Right renal cortex interstitium (tissue), 3 donors: ENCODE data around the gene TINCR. TPM values are rescaled to one million over a fixed set of nuclear protein-coding genes. Genes with fewer than 3 reads are reported as not detected.
"Not testable (repeated sequence)": the region's sequence is repeated elsewhere in the genome, so short reads cannot be mapped to it uniquely, and the experiment has no call there.

ENCODE experiments used
- DNase-seq, 3 donors: peaks; one replicate each; pipeline ENCODE4 v3.0.0-alpha.2; 2013; ENCODE audit warnings: low read depth in 3 of 3, low spot score in 2 of 3
- polyA plus RNA-seq, 3 donors: library from polyadenylated mRNA; unstranded; fragments of 120-200 nt; gene quantifications; one replicate each; pipeline ENCODE4 v1.2.1, GENCODE V29; 2013; ENCODE audit not compliant: insufficient read length in 3 of 3

The TINCR gene
- under 1 TPM; 0.10 to 0.82 (median 0.38) TPM for polyA plus RNA-seq

- no peak for DNase-seq
Observed at GRCh38 chr19:5567360-5567969, at the start of gene TINCR. TSS of gene TINCR (minus strand) at chr19:5567953.

DNA sequence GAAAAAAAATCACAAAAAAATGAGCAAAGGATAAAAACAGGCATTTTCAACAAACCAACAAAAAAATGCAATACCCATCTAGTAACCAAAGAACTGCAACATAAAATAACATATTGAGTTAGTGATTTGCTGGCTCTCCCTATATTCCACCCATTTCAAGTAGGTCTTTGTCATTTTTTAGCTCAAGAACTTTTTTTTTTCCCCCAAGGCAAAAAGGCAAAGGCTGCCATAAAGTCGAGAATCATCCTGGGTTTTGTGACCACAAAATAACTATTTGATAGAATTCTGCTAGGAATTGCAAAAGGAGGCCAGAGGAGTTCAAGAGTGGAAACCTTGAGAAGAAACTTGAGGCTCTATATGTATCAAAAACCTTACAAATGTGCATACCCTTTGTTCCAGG lies 49.3 kb upstream of the TINCR start:
- no peak for DNase-seq

- DNase-seq = no peak
Observed at GRCh38 chr19:5615756-5616327, 48.1 kb upstream of the TINCR start.

DNA sequence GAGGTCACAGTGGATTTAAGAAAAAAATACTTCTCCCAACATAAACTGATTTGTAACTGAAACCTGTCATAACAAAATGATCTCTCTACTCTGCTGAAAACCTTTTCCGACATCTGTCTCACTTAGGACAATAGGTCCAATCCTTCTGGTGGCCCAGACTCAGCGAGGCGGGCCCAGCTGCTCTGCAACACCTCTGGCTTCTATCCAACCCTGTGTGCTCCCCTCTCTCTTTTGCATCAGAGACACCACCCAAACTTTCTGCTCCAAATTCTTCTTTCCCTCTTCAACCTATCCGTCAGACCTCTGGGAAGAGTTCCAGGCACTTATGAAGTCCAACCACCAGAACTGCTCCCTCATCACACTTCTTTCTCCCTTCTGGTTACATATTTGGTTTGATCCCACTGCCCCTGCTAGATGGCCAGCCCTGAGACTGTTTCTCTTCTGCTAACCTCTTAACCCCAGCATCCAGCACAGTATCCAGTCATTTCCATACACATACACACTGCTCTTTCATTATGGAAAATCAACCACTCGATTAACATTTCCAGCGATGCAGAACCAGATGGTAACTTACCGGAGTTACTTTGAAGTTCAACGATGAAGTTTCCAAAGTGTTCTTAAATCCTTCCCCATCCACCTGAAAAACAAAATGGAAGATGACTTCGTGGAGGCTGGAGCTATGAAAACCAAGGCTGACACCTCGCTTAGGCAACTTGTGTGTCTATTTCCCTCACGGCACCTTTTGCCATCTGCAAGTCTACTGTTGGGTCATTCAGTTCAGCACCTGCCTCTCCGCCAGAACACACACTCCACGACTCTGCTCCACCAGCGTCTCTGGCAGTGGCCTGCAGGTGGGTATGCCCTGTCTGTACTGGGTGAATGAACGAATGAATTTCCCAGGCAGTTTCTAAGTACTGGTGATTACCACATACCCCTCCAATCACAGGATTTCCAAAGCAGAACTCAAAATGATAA lies 45.4 kb upstream of the TINCR start:
- no peak for DNase-seq

GRCh38 chr19:5609881-5610448 lies 42.2 kb upstream of the TINCR start:
- DNase-seq = no peak

GRCh38 chr19:5608766-5609165 lies 41.0 kb upstream of the TINCR start:
- DNase-seq = not testable (repeated sequence)

DNA sequence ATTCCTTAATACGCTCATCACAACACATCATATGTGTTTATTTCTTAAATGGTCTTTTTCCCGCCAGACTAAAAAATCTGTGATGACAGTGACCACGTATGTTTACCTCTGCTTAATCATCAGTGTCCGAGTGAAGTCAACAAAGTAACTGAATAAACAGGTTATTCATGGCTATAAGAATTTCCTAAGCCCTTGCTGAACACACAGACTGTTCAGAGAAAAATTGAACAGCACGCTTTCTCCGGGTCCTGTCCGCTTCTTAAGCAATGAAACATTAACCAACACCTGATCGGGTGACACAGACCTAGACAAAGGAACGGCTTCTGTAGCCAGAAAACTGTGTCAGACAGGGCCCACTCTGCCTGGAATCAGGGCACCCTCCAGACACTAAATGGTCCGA lies 40.5 kb upstream of the TINCR start:
- DNase-seq = no peak

GRCh38 chr19:5607318-5608275 lies 39.8 kb upstream of the TINCR start:
- DNase-seq = no peak

- DNase-seq = no peak
Observed at GRCh38 chr19:5605362-5605761, 37.6 kb upstream of the TINCR start.

- no peak for DNase-seq
Observed at GRCh38 chr19:5603626-5604025, 35.9 kb upstream of the TINCR start.

- no peak for DNase-seq
Observed at GRCh38 chr19:5600797-5601196, 33.0 kb upstream of the TINCR start.

DNA sequence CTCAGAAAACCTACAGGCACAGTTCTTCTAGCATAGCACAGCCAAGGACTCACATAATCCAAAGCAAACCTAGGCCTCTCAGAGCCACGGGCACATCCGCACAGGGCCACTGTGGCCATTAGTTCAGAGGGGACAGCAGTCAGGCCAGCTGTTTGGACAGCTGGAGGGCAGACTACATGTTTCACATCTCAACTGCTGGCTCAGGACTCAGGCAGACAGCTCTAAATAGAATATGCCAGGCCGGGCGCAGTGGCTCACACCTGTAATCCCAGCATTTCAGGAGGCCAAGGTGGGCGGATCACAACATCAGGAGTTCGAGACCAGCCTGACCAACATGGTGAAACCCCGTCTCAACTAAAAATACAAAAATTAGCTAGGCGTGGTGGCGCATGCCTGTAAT lies 28.0 kb upstream of the TINCR start:
- DNase-seq = no peak

GRCh38 chr19:5595129-5595528 lies 27.4 kb upstream of the TINCR start:
- DNase-seq = no peak

GRCh38 chr19:5594521-5594950 lies 26.8 kb upstream of the TINCR start:
- no peak for DNase-seq

- DNase-seq = no peak
Observed at GRCh38 chr19:5593343-5594255, 25.8 kb upstream of the TINCR start.

GRCh38 chr19:5592531-5593342 lies 25.0 kb upstream of the TINCR start:
- DNase-seq = no peak

DNA sequence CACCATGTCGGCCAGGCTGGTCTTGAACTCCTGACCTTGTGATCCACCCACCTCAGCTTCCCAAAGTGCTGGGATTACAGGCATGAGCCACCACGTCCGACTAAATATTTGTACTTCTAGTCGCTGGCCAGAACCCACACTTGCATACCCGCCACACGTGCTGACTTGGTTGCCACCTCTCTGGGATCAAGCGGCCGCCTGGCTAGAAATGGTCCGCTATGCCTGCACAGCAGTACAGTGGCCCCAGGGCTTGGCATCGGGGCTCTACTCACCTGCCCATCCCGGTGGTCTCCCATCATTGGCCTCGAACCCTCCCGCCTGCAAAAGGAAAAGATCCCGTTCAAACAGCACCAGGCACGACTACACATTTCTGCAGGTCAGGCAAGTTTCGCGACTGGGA lies 23.7 kb upstream of the TINCR start:
- DNase-seq = no peak

DNA sequence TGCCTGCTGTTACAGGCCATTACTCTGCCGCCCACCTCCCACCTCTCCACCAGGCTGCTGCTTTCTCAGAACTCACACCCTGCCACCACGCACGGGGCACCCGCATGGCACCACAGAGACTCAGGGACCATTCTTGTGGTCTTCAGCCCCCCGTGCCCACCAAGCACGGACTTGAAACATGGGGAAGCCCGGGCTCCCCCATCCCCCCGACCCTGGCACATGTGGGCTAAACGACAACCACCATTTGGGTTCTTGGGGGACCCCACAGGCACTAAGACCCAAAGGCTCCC lies 23.1 kb upstream of the TINCR start:
- DNase-seq = no peak
